CD4-positive, alpha-beta T cell (primary cell): ENCODE measurements around the gene PPP1R27. TPM values are rescaled to one million over a fixed set of nuclear protein-coding genes. Genes with fewer than 3 reads are reported as not detected.

Experiments used
- ATAC-seq: fragments of 200-7000 bp; cut with Tn5 transposase; one replicate; pipeline ENCODE4 v1.10.0; 2022; ENCODE audit warnings: mild to moderate bottlenecking; ENCODE audit not compliant: poor library complexity
- CTCF ChIA-PET: fragments of 350-600 bp; sonication (Branson Sonifier 250); formaldehyde crosslinking; loops from one replicate; lab custom pipeline; 2021; ENCODE audit warnings: antibody characterized with exemption, inconsistent platforms; lab: Charles Lee
- POLR2A ChIA-PET: fragments of 350-600 bp; sonication (Branson Sonifier 250); formaldehyde crosslinking; loops from one replicate; lab custom pipeline; 2021; ENCODE audit warnings: antibody characterized with exemption, inconsistent platforms; lab: Charles Lee
- DNase-seq, 14 experiments: peaks; one replicate each; pipeline ENCODE4 v3.0.0-alpha.2; 2013 to 2020; ENCODE audit warnings: mixed read lengths in 2 of 14
- H3K27ac ChIP-seq, 2 donors: one replicate each; pipeline versions ENCODE4 v1.5.1 to v1.7.0; 2013; ENCODE audit warnings: low read length in 2 of 2, low read depth in 1 of 2, mild to moderate bottlenecking in 1 of 2
- H3K27me3 ChIP-seq, 2 experiments: 1 replicate in 1 of 2; 2 replicates in 1 of 2; pipeline versions ENCODE4 v1.6.1 to v1.7.0; 2013; ENCODE audit warnings: low read length in 2 of 2, control low read depth in 1 of 2, mild to moderate bottlenecking in 1 of 2, moderate library complexity in 1 of 2; ENCODE audit not compliant: insufficient read depth in 2 of 2, control insufficient read depth in 1 of 2
- H3K36me3 ChIP-seq: one replicate; pipeline ENCODE4 v1.6.1; 2013; ENCODE audit warnings: low read length, control low read depth; ENCODE audit not compliant: insufficient read depth
- H3K4me1 ChIP-seq: one replicate; pipeline ENCODE4 v1.6.1; 2013; ENCODE audit warnings: low read length, control low read depth; ENCODE audit not compliant: insufficient read depth
- H3K4me3 ChIP-seq: one replicate; pipeline ENCODE4 v1.5.1; 2013; ENCODE audit warnings: mild to moderate bottlenecking, low read length, moderate library complexity
- H3K9me3 ChIP-seq, 2 experiments: 1 replicate in 1 of 2; 2 replicates in 1 of 2; pipeline versions ENCODE4 v1.6.1 to v1.7.0; 2013; ENCODE audit warnings: low read length in 2 of 2, mild to moderate bottlenecking in 2 of 2, control low read depth in 1 of 2, moderate library complexity in 1 of 2; ENCODE audit not compliant: control insufficient read depth in 1 of 2, insufficient read depth in 1 of 2
- H3K27ac Mint-ChIP-seq: one replicate; pipeline ENCODE4 v1.8.0; 2020; ENCODE audit warnings: mixed read lengths
- H3K27me3 Mint-ChIP-seq: one replicate; pipeline ENCODE4 v1.8.0; 2021; ENCODE audit warnings: mixed read lengths
- H3K36me3 Mint-ChIP-seq: one replicate; pipeline ENCODE4 v1.8.0; 2021; ENCODE audit warnings: low read depth, mixed read lengths
- H3K4me1 Mint-ChIP-seq: one replicate; pipeline ENCODE4 v1.8.0; 2021; ENCODE audit warnings: low read depth, mixed read lengths
- H3K4me3 Mint-ChIP-seq: one replicate; pipeline ENCODE4 v1.8.0; 2020; ENCODE audit warnings: mild to moderate bottlenecking, mixed read lengths
- H3K9me3 Mint-ChIP-seq: one replicate; pipeline ENCODE4 v1.8.0; 2020; ENCODE audit warnings: mixed read lengths
- intact Hi-C, 2 experiments: fragments of 100-400 bp; cut with DNase I in 1 of 2; cut with micrococcal nuclease in 1 of 2; formaldehyde crosslinking; loops; one replicate each; pipeline versions ENCODE4 v1.15.1 to v1.9.0; 2023 to 2025; cut with DNase I, micrococcal nuclease
- total RNA-seq, 174 experiments: library from RNA in 2 of 174; stranded (reverse) in 2 of 174; gene quantifications; one replicate each; pipeline ENCODE4 v1.2.3 and lab custom pipeline; 2021 to 2026
- TF ChIP-seq, protein P1 (sequence below): fragments of 200-600 bp; IDR thresholded peaks from one replicate; pipeline ENCODE4 v1.8.0; 2022; ENCODE audit warnings: antibody characterized with exemption, mild to moderate bottlenecking

The PPP1R27 gene
- total RNA-seq, 2 experiments from 2014 or later = not detected

DNA sequence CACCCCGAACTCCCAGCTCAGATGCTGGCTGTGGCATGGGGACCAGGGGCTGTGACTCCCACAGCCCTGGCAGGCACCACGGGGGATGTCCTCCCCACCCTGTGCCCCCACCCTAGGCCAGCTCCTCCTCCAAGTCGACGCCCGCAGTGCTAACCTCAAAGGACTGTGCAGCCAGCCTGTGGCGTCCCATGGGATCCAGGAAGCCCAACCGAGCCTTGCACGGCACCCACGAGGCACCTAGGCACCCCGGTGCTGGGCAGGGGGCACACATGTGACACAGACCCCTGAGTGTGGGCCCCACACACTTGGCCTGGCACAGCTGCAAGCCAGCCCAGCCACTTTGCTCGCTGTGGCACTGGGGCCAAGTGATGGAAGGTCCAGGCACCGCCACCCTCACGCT is 27.0 kb downstream of the PPP1R27 start:
- Histone ChIP-seq H3K36me3 (no peaks in the 10 kb centered on the region), H3K27ac (no peak overlapping the region), H3K9me3 (peaks cover 0 to 4% of the 10 kb centered on the region in 2 experiments), H3K27me3 (peaks cover 24 to 46% of the 10 kb centered on the region in 2 experiments), H3K4me3 (no peak overlapping the region), H3K4me1 (peaks cover 11% of the 10 kb centered on the region)
- Mint-ChIP-seq H3K27ac (no peak overlapping the region), H3K4me3 (no peak overlapping the region), H3K4me1 (no peaks in the 10 kb centered on the region), H3K9me3 (no peaks in the 10 kb centered on the region), H3K27me3 (peaks cover 33% of the 10 kb centered on the region), H3K36me3 (no peaks in the 10 kb centered on the region)
- intact Hi-C loops = no loop called here
- POLR2A ChIA-PET = interaction anchor here (0.5 kb wide), 1 partner anchor 1501 kb away, joined by 4 read pairs; no protein-coding TSS in a partner anchor
- ATAC-seq (no peak), DNase-seq (no peak)
- TF ChIP-seq, protein P1, sequence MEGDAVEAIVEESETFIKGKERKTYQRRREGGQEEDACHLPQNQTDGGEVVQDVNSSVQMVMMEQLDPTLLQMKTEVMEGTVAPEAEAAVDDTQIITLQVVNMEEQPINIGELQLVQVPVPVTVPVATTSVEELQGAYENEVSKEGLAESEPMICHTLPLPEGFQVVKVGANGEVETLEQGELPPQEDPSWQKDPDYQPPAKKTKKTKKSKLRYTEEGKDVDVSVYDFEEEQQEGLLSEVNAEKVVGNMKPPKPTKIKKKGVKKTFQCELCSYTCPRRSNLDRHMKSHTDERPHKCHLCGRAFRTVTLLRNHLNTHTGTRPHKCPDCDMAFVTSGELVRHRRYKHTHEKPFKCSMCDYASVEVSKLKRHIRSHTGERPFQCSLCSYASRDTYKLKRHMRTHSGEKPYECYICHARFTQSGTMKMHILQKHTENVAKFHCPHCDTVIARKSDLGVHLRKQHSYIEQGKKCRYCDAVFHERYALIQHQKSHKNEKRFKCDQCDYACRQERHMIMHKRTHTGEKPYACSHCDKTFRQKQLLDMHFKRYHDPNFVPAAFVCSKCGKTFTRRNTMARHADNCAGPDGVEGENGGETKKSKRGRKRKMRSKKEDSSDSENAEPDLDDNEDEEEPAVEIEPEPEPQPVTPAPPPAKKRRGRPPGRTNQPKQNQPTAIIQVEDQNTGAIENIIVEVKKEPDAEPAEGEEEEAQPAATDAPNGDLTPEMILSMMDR = no peak
- CTCF ChIA-PET = no interaction called here

DNA sequence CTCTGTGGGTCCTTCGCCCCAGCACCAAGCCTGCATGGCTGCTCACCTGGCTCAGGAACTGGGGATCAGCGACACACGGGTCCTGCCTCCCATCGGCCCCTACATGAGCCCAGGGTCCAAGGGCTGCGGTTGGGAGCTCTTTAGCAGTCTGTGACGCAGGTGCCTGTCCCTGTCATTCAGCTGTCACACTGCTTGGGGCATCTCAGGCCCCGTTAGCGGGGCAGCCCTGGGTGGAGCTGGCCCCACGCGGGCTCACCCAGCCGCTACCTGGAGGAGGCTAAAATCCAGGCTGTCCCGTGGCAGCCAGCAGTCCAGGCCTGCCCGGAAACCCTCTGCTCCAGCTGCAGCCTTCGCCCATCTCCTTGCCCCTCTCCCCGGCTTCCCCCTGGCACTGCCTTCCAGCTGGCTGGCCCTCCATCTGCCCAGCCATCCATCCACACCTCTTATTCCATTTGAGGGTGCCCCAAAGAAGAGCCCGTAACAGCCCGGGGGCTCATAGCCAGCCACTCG is 27.6 kb downstream of the PPP1R27 start:
- Histone ChIP-seq H3K36me3 (no peaks in the 10 kb centered on the region), H3K9me3 (peaks cover 0 to 7% of the 10 kb centered on the region in 2 experiments), H3K27me3 (peaks cover 28 to 52% of the 10 kb centered on the region in 2 experiments), H3K4me3 (no peak overlapping the region), H3K27ac (no peak overlapping the region), H3K4me1 (peaks cover 11% of the 10 kb centered on the region)
- no peaks in the 10 kb centered on the region for H3K9me3 Mint-ChIP-seq
- DNase-seq (no peak), ATAC-seq (no peak)
- H3K27me3 Mint-ChIP-seq = peaks cover 39% of the 10 kb centered on the region
- H3K36me3 Mint-ChIP-seq = no peaks in the 10 kb centered on the region
- no peaks in the 10 kb centered on the region for H3K4me1 Mint-ChIP-seq
- H3K4me3 Mint-ChIP-seq = no peak overlapping the region
- TF ChIP-seq, protein P1 = no peak
- ChIA-PET CTCF (no interaction called here), POLR2A (no interaction called here)
- H3K27ac Mint-ChIP-seq = no peak overlapping the region
- intact Hi-C loops = no loop called here

DNA sequence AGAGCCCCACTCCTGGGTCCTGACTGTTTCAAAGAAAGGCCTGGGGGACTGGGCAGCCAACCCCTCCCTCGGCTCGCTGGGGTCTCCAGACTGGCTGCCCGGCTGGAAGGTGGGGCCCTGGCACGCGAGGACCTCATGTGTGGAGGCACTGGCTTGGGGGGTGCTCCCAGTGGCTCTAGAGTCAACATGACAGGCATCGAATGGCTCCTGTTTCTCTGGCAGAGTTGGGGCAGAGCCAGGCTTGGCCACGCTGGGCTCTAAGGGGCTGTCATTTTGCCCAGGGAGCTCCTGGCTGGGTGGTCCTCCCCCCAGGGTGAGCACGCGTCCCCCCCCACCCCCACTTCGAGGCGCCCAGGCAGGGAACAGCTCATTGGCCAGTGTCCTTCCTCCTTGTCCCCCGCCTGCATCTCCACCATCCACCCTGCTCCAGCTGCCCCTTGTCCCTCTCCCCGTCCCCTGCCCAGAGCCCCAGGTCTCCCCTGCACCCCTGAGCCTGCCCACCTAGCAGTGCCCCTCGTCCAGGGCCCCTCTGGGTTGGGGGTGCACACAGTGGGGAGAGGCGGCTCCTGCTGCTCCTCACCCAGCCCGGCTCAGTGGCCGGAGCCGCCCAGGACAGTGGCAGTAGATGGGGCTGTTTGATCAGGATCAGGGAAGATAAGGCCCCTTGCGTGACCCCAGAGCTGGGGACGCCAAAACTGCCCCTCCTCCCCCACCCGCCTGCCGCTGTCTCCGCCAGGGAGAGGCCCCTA is 28.2 kb downstream of the PPP1R27 start:
- peaks cover 11% of the 10 kb centered on the region for H3K4me1 ChIP-seq
- ATAC-seq (no peak), DNase-seq (no peak)
- ChIA-PET CTCF (no interaction called here), POLR2A (no interaction called here)
- H3K27me3 ChIP-seq = peaks cover 29 to 58% of the 10 kb centered on the region in 2 experiments
- Mint-ChIP-seq H3K27ac (no peak overlapping the region), H3K4me3 (no peak overlapping the region), H3K9me3 (no peaks in the 10 kb centered on the region), H3K36me3 (no peaks in the 10 kb centered on the region), H3K4me1 (no peaks in the 10 kb centered on the region), H3K27me3 (peaks cover 45% of the 10 kb centered on the region)
- TF ChIP-seq, protein P1 = no peak
- no peak overlapping the region for H3K4me3 ChIP-seq
- no peaks in the 10 kb centered on the region for H3K36me3 ChIP-seq
- H3K27ac ChIP-seq = no peak overlapping the region
- intact Hi-C loops = no loop called here
- H3K9me3 ChIP-seq = peaks cover 0 to 8% of the 10 kb centered on the region in 2 experiments
